PC-3 (cell line): Measurements from ENCODE around the gene PHF2. TPM values are rescaled to one million over a fixed set of nuclear protein-coding genes. Genes with fewer than 3 reads are reported as not detected.

Experiments used
- ATAC-seq: fragments of 200-7000 bp; cut with Tn5 transposase; 2 replicates; pipeline ENCODE4 v1.9.1; 2020; ENCODE audit warnings: mild to moderate bottlenecking, moderate library complexity
- BruUV-seq: library from RNA; stranded (reverse); fragments of 400-500 nt; replicated peaks from 2 replicates; lab custom pipeline; 2021; lab: Mats Ljungman, UMichigan
- CTCF ChIA-PET: fragments of 300-600 bp; sonication (Branson Sonifier 250); formaldehyde crosslinking; loops from one replicate; lab custom pipeline; 2022; ENCODE audit warnings: antibody characterized with exemption; lab: Charles Lee
- POLR2A ChIA-PET: fragments of 300-600 bp; sonication (Branson Sonifier 250); formaldehyde crosslinking; loops from one replicate; lab custom pipeline; 2022; ENCODE audit warnings: antibody characterized with exemption; ENCODE audit not compliant: unreplicated experiment; lab: Charles Lee
- DNase-seq: peaks from one replicate; pipeline ENCODE4 v3.0.0-alpha.2; 2015
- H2AFZ ChIP-seq: fragments of 300-600 bp; sonication (generic); 2 replicates; pipeline ENCODE4 v1.6.0; 2016; ENCODE audit warnings: antibody characterized with exemption, low read length
- H3F3A ChIP-seq: fragments of 300-600 bp; sonication (generic); one replicate; pipeline ENCODE4 v1.6.0; 2017; ENCODE audit warnings: antibody characterized with exemption, low read length, control low read depth, mild to moderate bottlenecking; ENCODE audit not compliant: unreplicated experiment
- H3K27ac ChIP-seq: fragments of 300-600 bp; sonication (generic); 2 replicates; pipeline ENCODE4 v1.5.1; 2016; ENCODE audit warnings: mild to moderate bottlenecking, low read length
- H3K27me3 ChIP-seq: fragments of 300-600 bp; sonication (generic); 2 replicates; pipeline ENCODE4 v1.6.1; 2016; ENCODE audit warnings: low read length, mixed read lengths
- H3K36me3 ChIP-seq: fragments of 300-600 bp; sonication (generic); 2 replicates; pipeline ENCODE4 v1.6.1; 2016; ENCODE audit warnings: low read depth, mixed run types, low read length, mixed read lengths
- H3K4me1 ChIP-seq: fragments of 300-600 bp; sonication (generic); 2 replicates; pipeline ENCODE4 v1.5.1; 2016; ENCODE audit warnings: low read length; ENCODE audit not compliant: insufficient read depth
- H3K4me2 ChIP-seq: fragments of 300-600 bp; sonication (generic); 2 replicates; pipeline ENCODE4 v1.6.0; 2016; ENCODE audit warnings: low read length
- H3K4me3 ChIP-seq: fragments of 300-600 bp; sonication (generic); 2 replicates; pipeline ENCODE4 v1.5.1; 2016; ENCODE audit warnings: mild to moderate bottlenecking, low read length, mixed read lengths
- H3K79me2 ChIP-seq: fragments of 300-600 bp; sonication (generic); 2 replicates; pipeline ENCODE4 v1.6.1; 2017; ENCODE audit warnings: low read length, mixed read lengths
- H3K9ac ChIP-seq: fragments of 300-600 bp; sonication (generic); 2 replicates; pipeline ENCODE4 v1.6.0; 2016; ENCODE audit warnings: mild to moderate bottlenecking, low read length
- H3K9me2 ChIP-seq: fragments of 300-600 bp; sonication (generic); replicated peaks from 2 replicates; pipeline ENCODE4 v1.6.1; 2016; ENCODE audit warnings: mixed run types, low read length, mixed read lengths
- H3K9me3 ChIP-seq: fragments of 300-600 bp; sonication (generic); 2 replicates; pipeline ENCODE4 v1.6.1; 2016; ENCODE audit warnings: low read length, mixed read lengths
- H4K20me1 ChIP-seq: fragments of 300-600 bp; sonication (generic); 2 replicates; pipeline ENCODE4 v1.6.1; 2016; ENCODE audit warnings: low read length, mixed read lengths
- EZH2 ChIP-seq: fragments of 300-600 bp; sonication (generic); IDR thresholded peaks from one replicate; pipeline ENCODE4 v1.6.1; 2017; ENCODE audit warnings: antibody characterized with exemption, mild to moderate bottlenecking, low read length; ENCODE audit not compliant: unreplicated experiment
- EZH2phosphoT487 ChIP-seq: fragments of 300-600 bp; sonication (generic); IDR thresholded peaks from 2 replicates; pipeline ENCODE4 v1.6.1; 2018; ENCODE audit warnings: mild to moderate bottlenecking, antibody characterized with exemption, low read length, borderline replicate concordance
- intact Hi-C: fragments of 100-400 bp; cut with micrococcal nuclease; formaldehyde crosslinking; loops from 2 replicates; pipeline ENCODE4 v1.9.0; 2023
- total RNA-seq: library from RNA; depleted of rRNA; stranded (reverse); fragments of >200 nt; gene quantifications from 2 replicates; pipeline ENCODE4 v1.2.3, GENCODE V29; 2014
- TF ChIP-seq, protein P1 (sequence below): fragments of 300-600 bp; sonication (generic); conservative IDR thresholded peaks from 2 replicates; pipeline ENCODE4 v1.5.1; 2017; ENCODE audit warnings: antibody characterized with exemption, low read depth, mild to moderate bottlenecking, low read length

The PHF2 gene
- total RNA-seq, 1 experiment from 2014 or later, result 10.6 TPM

DNA sequence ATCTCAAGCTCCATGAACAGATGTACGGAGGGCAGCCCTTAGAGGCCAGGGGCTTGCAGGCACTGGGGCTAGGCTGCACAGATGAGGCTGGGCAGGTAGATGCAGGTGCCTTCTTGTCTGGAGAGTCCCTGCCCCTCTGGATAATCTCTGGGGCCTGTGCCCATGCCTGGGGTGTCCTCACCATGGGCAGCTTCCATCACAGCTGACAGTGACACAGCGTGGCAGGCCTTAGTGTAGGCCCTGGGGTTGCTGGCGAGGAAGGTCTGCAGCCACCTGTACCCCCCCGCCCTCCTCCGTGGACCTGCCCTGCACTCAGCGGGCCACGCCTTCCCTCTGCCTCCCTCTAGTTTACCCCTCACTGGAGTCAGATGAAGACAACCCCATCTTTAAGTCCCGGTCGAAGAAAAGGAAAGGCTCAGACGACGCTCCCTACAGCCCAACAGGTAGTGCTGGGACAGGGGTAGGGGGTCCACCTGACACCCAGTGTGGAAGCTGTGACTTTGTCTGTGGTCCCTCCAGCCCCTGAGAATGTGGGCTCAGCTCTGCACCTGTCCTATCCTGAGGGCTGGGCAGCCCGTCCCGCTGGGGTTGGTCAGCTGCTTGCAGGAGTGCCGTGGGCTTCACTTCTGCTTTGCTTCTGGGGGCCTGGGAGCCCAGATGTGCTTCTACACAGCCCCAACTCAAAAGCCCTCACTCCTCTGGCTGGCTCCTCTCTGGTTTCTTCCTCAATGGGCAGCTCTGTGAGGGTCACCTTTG, 98.4 kb downstream of the PHF2 start:
- Histone ChIP-seq H3K4me3 (no peak overlapping the region), H3K27me3 (no peaks in the 10 kb centered on the region), H3F3A (no peaks in the 10 kb centered on the region), H2AFZ (no peak overlapping the region), H3K79me2 (no peaks in the 10 kb centered on the region), H4K20me1 (no peaks in the 10 kb centered on the region), H3K27ac (no peak overlapping the region), H3K9me3 (no peaks in the 10 kb centered on the region), H3K9me2 (no peaks in the 10 kb centered on the region), H3K4me2 (no peak overlapping the region), H3K9ac (no peak overlapping the region), H3K4me1 (no peaks in the 10 kb centered on the region), H3K36me3 (no peaks in the 10 kb centered on the region)
- intact Hi-C loops, result no loop called here
- CTCF ChIA-PET, result no interaction called here
- no peak for DNase-seq
- POLR2A ChIA-PET, result no interaction called here
- no TSS peak for BruUV-seq
- no peak for ATAC-seq
- TF ChIP-seq EZH2, result no peak
- TF ChIP-seq, protein P1, sequence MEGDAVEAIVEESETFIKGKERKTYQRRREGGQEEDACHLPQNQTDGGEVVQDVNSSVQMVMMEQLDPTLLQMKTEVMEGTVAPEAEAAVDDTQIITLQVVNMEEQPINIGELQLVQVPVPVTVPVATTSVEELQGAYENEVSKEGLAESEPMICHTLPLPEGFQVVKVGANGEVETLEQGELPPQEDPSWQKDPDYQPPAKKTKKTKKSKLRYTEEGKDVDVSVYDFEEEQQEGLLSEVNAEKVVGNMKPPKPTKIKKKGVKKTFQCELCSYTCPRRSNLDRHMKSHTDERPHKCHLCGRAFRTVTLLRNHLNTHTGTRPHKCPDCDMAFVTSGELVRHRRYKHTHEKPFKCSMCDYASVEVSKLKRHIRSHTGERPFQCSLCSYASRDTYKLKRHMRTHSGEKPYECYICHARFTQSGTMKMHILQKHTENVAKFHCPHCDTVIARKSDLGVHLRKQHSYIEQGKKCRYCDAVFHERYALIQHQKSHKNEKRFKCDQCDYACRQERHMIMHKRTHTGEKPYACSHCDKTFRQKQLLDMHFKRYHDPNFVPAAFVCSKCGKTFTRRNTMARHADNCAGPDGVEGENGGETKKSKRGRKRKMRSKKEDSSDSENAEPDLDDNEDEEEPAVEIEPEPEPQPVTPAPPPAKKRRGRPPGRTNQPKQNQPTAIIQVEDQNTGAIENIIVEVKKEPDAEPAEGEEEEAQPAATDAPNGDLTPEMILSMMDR, result no peak
- no peak for TF ChIP-seq EZH2phosphoT487

DNA sequence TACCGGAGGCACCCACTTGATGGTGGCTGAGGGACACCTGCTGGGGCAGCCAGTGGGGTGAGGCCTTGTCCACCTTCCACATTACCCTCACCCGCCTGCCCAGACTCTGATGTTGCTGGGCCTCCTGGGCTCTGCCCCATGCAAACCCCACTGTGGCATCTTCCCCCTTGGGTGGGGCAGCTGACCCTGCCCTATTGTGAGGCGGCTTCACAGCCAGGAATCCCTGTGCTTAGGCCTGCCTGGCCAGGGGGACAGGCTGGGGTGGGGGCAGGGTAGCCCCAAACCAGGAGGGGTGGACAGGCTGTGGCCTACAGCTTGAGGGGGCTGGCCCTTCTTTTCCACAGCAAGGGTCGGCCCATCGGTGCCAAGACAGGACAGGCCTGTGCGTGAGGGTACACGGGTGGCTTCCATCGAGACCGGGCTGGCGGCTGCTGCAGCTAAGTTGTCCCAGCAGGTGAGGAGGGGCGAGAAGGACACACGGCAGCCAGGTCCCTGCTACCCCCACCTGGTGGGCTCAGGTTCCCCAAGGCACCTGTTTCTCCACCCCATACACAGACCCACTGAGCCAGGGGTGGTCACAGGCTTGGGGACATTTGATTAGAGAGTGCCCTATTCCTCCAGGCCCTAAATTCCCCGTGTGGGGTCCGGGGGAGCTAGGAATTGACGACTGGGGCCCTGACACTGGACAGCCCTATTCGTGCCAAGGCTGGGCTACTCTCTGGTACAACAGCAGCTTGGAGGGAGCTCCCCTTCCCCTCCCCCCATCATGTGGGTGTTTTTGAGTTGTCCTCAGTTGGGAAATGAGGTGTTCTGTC, 99.2 kb downstream of the PHF2 start:
- H3K4me1 ChIP-seq, result no peaks in the 10 kb centered on the region
- no peaks in the 10 kb centered on the region for H3K27me3 ChIP-seq
- no peak overlapping the region for H3K9ac ChIP-seq
- no peaks in the 10 kb centered on the region for H3K9me2 ChIP-seq
- H3K4me2 ChIP-seq, result no peak overlapping the region
- no TSS peak for BruUV-seq
- no peaks in the 10 kb centered on the region for H3K9me3 ChIP-seq
- H2AFZ ChIP-seq, result no peak overlapping the region
- H3K79me2 ChIP-seq, result no peaks in the 10 kb centered on the region
- ChIA-PET CTCF (no interaction called here), POLR2A (no interaction called here)
- TF ChIP-seq EZH2phosphoT487 (no peak), EZH2 (no peak)
- TF ChIP-seq, protein P1, result no peak
- no peaks in the 10 kb centered on the region for H3K36me3 ChIP-seq
- H3K4me3 ChIP-seq, result no peak overlapping the region
- no peaks in the 10 kb centered on the region for H4K20me1 ChIP-seq
- no peak for DNase-seq
- no peak for ATAC-seq
- no peak overlapping the region for H3K27ac ChIP-seq
- no peaks in the 10 kb centered on the region for H3F3A ChIP-seq
- intact Hi-C loops, result no loop called here
